GM10266 (cell line): Measurements from ENCODE around the gene PSME3.

Experiments used
- DNase-seq: peaks from one replicate; pipeline ENCODE4 v3.0.0; 2012; ENCODE audit errors: extremely low spot score
- CTCF ChIP-seq: IDR thresholded peaks from 2 replicates; pipeline ENCODE4 v1.5.1; 2012; ENCODE audit warnings: mild to moderate bottlenecking, low read depth; ENCODE audit not compliant: control insufficient read depth, insufficient read depth; ENCODE audit errors: missing control alignments

PSME3 gene

GRCh38 chr17:42803074-42803883 lies 29.9 kb upstream of the PSME3 start:
- TF ChIP-seq CTCF = no peak

GRCh38 chr17:42804918-42805367 lies 28.3 kb upstream of the PSME3 start:
- no peak for TF ChIP-seq CTCF
- DNase-seq = no peak

More at GRCh38 chr17:42803074-42803883, 29.9 kb upstream of the PSME3 start:
- no peak for DNase-seq

- no peak for TF ChIP-seq CTCF
- DNase-seq = no peak
Measured at GRCh38 chr17:42806249-42806648, 26.9 kb upstream of the PSME3 start.

- TF ChIP-seq CTCF = no peak
- DNase-seq = no peak
Measured at GRCh38 chr17:42809250-42809649, 23.9 kb upstream of the PSME3 start.

- no peak for DNase-seq
- TF ChIP-seq CTCF = no peak
Measured at GRCh38 chr17:42814633-42815399, 18.4 kb upstream of the PSME3 start.

GRCh38 chr17:42817866-42818265 lies 15.3 kb upstream of the PSME3 start:
- no peak for TF ChIP-seq CTCF
- no peak for DNase-seq

GRCh38 chr17:42818379-42818778 lies 14.8 kb upstream of the PSME3 start:
- no peak for DNase-seq
- no peak for TF ChIP-seq CTCF
